NCI-H1105 treated with DMSO at 0.1 percent for 48 hours (cell line): ENCODE results near the gene TRERF1.

Experiments used
- DNase-seq: peaks from one replicate; lab custom pipeline; 2025; lab: John Stamatoyannopoulos, UW

TRERF1 gene

DNA sequence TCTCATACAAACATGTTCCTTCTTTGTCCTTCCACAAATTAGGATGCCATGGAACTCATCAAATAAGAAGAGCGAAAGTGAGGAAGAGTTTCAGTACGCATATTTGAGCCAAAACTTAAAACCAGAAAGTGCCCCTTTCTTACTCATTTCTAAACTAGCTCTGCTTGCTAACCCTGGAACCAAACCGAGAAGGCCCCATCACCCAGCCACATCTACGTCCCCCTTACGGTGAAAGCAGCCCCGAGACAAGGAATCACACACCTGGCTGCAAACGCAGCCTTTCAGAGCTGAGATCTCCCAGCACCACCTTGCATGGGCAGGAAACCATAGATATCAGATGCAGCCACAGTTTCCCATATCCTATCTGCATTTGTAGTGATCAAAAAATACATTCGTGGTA, 28.5 kb downstream of the TRERF1 start:
- DNase-seq: no peak

DNA sequence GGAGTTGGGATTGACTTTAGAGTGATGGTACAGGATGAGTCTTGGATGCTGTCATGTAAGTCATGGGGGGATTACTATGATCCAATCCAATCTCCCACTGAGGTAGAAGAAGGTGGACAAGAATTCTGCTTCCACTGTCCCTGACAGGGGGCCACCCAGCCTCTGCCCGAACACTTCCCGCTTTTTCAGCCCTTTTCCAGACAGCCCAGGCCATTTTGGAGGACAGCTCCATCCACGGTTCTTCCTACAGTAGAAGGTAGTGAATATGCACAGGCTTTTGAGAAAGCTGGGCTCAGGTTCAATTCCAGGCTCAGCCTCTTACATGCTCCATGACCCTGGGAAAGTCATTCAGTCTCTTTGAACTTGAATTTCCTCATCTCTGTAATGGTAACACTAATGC, 31.0 kb downstream of the TRERF1 start:
- no peak for DNase-seq

DNA sequence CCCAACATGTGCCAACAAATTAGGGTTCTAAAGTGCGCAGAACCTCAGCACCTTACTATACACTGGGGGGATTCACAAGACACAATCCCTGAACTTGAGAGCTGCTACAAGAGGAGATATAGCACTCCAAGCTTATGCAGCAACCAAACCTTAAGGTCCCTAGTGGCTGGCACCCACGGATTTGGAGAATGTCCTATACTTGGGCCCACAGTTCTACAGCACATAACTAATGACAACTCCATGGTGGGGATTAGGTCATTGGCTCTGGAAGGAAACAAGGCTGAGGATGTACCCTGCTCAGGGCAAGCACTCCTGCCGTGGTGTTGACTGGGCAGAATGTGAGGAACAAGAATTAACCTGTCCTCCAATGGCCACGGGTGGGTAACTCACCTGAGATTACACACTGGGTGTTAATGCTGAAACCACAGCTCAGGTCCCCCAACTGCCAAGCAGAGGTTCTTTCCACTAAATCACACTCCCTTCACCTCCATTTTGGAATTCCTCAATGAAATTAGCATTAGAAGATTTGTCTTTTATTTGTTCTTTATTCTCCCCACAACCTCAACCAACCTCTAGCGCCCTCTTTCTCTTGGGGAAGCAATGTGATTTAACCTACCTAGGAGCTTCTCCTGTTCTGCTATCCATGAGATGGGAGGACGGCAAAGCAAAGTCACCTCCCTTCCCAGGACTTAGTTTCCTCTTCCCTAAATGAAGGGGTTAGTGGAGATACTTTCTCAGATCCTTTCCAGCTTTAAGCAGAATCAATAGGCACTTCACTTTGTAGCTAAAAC, 32.0 kb downstream of the TRERF1 start:
- DNase-seq: no peak

DNA sequence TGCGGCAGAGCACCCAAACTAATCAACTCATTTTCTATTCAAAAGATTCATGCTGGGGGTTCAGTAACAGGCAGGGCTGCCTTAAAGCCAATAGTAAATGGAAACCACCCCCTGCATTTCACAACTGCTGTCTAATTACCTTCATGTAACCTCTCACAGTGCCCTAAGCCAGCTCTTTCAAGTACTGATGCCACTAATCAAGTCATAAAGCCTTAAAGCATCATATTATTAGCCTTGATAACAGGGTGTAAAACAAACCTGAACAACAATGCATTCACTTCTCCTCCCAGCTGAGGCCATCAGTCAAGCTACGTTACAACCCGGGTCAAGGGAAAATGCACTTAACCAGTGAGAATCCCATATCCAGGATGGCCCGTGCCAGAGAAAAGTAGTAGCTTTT, 33.0 kb downstream of the TRERF1 start:
- no peak for DNase-seq

DNA sequence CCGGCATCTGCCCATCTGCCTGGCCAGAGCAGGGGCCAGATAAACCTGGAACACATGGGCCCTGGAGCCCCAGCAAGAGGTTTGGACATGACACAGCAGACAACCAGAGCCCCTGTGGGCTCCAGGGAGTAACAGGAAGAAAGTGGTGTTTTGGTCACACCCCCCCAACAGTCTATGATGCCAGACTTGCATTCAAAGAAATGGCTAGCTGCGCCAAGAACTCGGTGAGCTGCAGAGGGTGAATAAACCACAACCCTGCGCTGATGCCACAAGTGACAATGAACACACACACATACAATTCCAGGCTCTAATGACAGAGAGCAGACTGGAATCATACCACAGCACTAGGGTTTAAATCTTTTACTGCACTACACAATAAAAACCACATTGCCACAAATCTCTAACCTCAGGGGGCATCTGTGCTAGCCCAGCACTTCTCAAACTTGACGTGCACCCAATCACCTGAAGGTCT, 34.0 kb downstream of the TRERF1 start:
- DNase-seq: no peak

DNA sequence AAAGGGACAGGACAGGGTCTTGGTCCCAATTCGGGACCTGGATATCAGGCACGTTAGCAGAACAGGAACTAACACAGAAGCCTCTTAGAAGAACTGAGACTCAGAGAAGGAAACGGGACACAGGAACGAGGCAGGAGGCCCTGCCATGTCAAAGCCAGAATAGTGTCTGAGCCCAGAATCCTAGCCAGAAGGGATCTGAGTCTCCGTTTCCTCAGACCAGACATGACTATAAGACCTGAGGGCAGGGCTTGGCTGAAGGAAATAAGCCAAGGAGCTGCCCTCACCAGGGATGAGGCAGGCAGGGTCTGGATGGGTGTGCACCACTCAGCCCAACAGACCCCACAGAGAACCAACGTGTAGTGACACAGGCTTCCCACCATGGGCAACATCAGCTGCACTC, 40.3 kb downstream of the TRERF1 start:
- no peak for DNase-seq

DNA sequence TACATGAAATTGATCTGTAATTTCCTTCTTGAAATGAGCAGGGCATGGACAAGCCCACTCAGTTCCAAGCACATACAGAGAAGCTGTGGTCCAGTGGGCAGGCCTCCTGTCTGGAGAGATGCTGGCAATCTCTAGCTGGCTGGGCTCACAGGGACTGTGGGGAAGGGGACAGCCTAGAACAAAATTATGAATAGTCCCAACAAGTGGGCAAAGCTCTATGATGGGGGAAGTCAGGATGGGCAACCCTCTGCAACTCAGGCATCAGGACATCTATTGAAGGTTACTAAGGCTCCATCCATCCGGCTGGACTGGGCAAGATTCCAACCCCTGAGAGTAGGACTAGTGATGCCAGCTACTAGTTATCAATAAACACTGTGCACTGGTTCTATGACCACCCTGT, 40.9 kb downstream of the TRERF1 start:
- no peak for DNase-seq

- no peak for DNase-seq
Measured at GRCh38 chr6:42409581-42409980, 42.1 kb downstream of the TRERF1 start.

DNA sequence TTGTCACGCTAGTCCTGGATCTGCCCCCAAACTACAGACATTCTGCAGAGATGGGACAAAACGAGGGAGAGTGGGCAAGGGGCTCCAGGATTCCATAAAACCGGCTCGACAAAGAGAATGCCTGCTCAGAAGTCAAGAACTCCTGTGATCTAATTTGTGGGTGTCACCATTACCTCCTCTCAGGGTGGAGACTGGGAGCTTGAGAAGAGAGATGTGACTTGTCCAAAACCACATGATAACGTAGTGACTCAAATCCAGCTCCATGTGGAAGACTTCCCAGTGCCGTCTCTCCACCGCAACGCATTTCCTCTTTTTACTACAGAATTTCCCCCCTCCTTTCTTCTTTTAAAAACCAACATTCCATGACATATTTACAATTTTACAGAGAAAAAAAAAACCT, 44.3 kb downstream of the TRERF1 start:
- DNase-seq: no peak

GRCh38 chr6:42406306-42407280, 45.1 kb downstream of the TRERF1 start:
- no peak for DNase-seq

DNA sequence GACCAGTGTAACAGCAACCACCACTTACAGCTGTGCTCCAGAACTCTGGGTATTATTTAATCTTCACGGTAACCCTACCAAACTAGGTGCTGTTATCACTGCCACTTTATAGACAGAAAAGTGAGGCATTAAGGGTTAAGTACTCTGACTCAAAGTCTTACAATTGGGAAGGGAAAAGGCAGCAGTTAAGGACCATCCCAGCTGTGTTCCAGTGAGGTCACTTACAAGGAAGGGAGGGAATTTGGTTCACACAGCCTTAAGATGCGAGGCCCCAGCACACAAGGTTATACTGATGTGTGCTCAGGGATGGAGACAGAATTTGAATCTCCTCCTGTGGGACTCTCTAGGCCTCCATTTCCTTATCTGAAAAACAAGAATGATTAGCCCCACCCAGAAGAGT, 46.7 kb downstream of the TRERF1 start:
- DNase-seq: no peak

DNA sequence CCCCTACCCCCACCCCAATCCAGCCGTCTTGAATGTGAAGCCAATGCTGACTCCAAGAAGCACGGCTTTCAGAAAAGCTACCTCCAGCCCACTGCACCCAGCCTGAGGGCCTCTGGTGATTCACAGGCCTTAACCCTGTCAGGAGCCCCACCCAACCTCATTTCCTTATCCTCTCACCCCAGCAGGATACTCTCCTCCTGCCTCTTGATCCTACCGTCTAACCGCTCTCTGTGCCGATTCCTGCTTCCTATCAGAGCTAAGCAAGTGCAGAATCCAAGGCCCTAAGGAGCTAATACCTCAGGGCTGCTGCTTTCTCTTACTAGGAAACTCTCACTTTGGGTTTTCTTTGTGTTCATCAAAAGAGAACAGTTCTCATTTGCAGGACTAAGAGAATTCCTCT, 47.2 kb downstream of the TRERF1 start:
- DNase-seq: no peak

DNA sequence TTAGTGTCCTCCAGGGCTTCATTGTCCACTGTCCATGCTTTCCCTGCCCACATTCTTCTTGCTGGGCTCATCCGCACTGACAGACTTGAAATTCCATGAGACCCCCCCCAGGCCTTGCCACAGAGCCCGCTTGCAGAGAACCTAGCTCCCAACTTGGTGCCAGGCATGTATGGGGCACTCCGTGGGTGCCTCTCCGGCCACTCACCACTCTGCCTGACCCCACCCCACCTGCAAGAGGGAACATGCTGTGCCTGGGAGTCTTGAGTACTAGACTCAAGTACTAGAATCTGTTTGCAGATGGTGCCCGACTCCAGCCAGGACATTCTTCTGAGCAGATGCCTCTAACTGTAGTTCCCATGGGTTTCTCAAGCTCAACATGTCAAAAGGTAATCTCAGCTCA, 47.9 kb downstream of the TRERF1 start:
- DNase-seq: no peak

DNA sequence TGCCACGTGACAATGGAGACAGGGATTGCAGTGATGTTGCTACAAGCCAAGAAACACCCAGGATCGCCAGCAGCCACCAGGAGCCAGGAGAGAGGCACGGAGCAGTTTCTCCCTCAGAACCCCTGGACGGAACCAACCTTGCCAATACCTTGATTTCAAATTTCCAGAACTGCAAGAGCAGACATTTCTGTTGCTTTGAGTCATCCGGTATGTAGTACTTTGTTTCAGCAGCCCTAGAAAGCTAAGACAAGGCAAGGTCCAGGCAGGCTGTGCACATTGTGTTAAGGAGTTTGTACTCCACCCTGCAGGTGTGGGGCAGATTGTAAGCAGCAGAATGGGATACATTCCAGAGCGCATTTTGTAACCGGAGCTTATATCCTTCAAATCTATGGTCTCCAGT, 48.3 kb downstream of the TRERF1 start:
- DNase-seq: no peak

GRCh38 chr6:42402184-42402583, 49.5 kb downstream of the TRERF1 start:
- DNase-seq: no peak

GRCh38 chr6:42401613-42401951, 50.1 kb downstream of the TRERF1 start:
- DNase-seq: no peak

- no peak for DNase-seq
Measured at GRCh38 chr6:42400886-42401612, 50.7 kb downstream of the TRERF1 start.

GRCh38 chr6:42400061-42400760, 51.5 kb downstream of the TRERF1 start:
- no peak for DNase-seq

- DNase-seq: no peak
Measured at GRCh38 chr6:42396720-42397119, 55.0 kb downstream of the TRERF1 start.

- no peak for DNase-seq
Measured at GRCh38 chr6:42394881-42395620, 56.7 kb downstream of the TRERF1 start.

- DNase-seq: no peak
Measured at GRCh38 chr6:42394151-42394550, 57.6 kb downstream of the TRERF1 start.
